SU-DHL-6 (cell line): Measurements from ENCODE around the gene CHRD.

Experiments used
- H2AFZ ChIP-seq: fragments of 200-600 bp; sonication (generic); 2 replicates; pipeline ENCODE4 v1.6.1; 2014; ENCODE audit warnings: low read depth, mild to moderate bottlenecking, moderate library complexity, mixed read lengths, antibody characterized with exemption, low read length; ENCODE audit not compliant: severe bottlenecking
- H3F3A ChIP-seq: fragments of 200-600 bp; shearing (Covaris generic); 2 replicates; pipeline ENCODE4 v1.6.0; 2016; ENCODE audit warnings: antibody characterized with exemption, mild to moderate bottlenecking; ENCODE audit not compliant: insufficient read depth
- H3K27ac ChIP-seq: fragments of 200-600 bp; sonication (generic); 2 replicates; pipeline ENCODE4 v1.5.1; 2016; ENCODE audit warnings: low read depth, mild to moderate bottlenecking, low read length, moderate library complexity, mixed read lengths
- H3K27me3 ChIP-seq: fragments of 200-600 bp; sonication (generic), shearing (Covaris generic); 2 replicates; pipeline ENCODE4 v1.6.0; 2014; ENCODE audit warnings: mild to moderate bottlenecking, low read length
- H3K36me3 ChIP-seq: fragments of 200-600 bp; sonication (generic); 2 replicates; pipeline ENCODE4 v1.6.1; 2014; ENCODE audit warnings: mild to moderate bottlenecking, low read length, mixed read lengths
- H3K4me2 ChIP-seq: fragments of 300-600, 200-600 bp; shearing (Covaris generic), sonication (generic); 2 replicates; pipeline ENCODE4 v1.6.0; 2014; ENCODE audit warnings: low read length, low read depth, mild to moderate bottlenecking; ENCODE audit not compliant: poor library complexity, severe bottlenecking
- H3K4me3 ChIP-seq: fragments of 200-600 bp; sonication (generic); 2 replicates; pipeline ENCODE4 v1.5.1; 2014; ENCODE audit warnings: antibody characterized with exemption, low read length, mild to moderate bottlenecking, mixed read lengths; ENCODE audit not compliant: insufficient read depth, poor library complexity, severe bottlenecking
- H3K79me2 ChIP-seq: fragments of 200-600 bp; sonication (generic); 2 replicates; pipeline ENCODE4 v1.6.1; 2014; ENCODE audit warnings: mild to moderate bottlenecking, low read length, moderate library complexity; ENCODE audit not compliant: insufficient read depth
- H3K9ac ChIP-seq: fragments of 200-600 bp; sonication (generic); 2 replicates; pipeline ENCODE4 v1.7.0; 2014; ENCODE audit warnings: mild to moderate bottlenecking, low read length
- H3K9me2 ChIP-seq: fragments of 200-600 bp; sonication (generic); replicated peaks from 2 replicates; pipeline ENCODE4 v1.6.1; 2014; ENCODE audit warnings: low read length; ENCODE audit not compliant: insufficient read depth
- H3K9me3 ChIP-seq: fragments of 200-600 bp; sonication (generic); 2 replicates; pipeline ENCODE4 v1.6.1; 2014; ENCODE audit warnings: low read length, mixed read lengths; ENCODE audit not compliant: insufficient read depth
- H4K20me1 ChIP-seq: fragments of 200-600 bp; sonication (generic); 2 replicates; pipeline ENCODE4 v1.6.1; 2014; ENCODE audit warnings: low read depth, mild to moderate bottlenecking, antibody characterized with exemption, low read length, moderate library complexity, mixed read lengths
- CTCF ChIP-seq: fragments of 200-600 bp; sonication (generic); IDR thresholded peaks from one replicate; pipeline ENCODE4 v1.5.1; 2017; ENCODE audit warnings: antibody characterized with exemption, mild to moderate bottlenecking, low read length, moderate library complexity; ENCODE audit not compliant: insufficient read depth, poor library complexity, severe bottlenecking
- EZH2phosphoT487 ChIP-seq: fragments of 200-600 bp; sonication (generic), shearing (Covaris generic); conservative IDR thresholded peaks from 2 replicates; pipeline ENCODE4 v1.6.1; 2018; ENCODE audit warnings: mild to moderate bottlenecking, antibody characterized with exemption, low read length, moderate library complexity, mixed read lengths

Gene CHRD

GRCh38 chr3:184382326-184383032, 2.6 kb downstream of the CHRD start:
- no peaks in the 10 kb centered on the region for H3K27me3 ChIP-seq

GRCh38 chr3:184383033-184383740, 3.3 kb downstream of the CHRD start:
- Histone ChIP-seq H3K9me2 (no peaks in the 10 kb centered on the region), H3K9ac (no peak overlapping the region), H3K9me3 (no peaks in the 10 kb centered on the region), H3K79me2 (no peaks in the 10 kb centered on the region), H3K27ac (no peak overlapping the region), H3K27me3 (no peaks in the 10 kb centered on the region), H4K20me1 (no peaks in the 10 kb centered on the region), H3K36me3 (no peaks in the 10 kb centered on the region), H2AFZ (no peak overlapping the region), H3K4me3 (no peak overlapping the region), H3F3A (no peaks in the 10 kb centered on the region), H3K4me2 (no peak overlapping the region)
- TF ChIP-seq CTCF (no peak), EZH2phosphoT487 (no peak)

More at GRCh38 chr3:184382326-184383032, 2.6 kb downstream of the CHRD start:
- Histone ChIP-seq H3K79me2 (no peaks in the 10 kb centered on the region), H3K4me2 (no peak overlapping the region), H3K9me3 (no peaks in the 10 kb centered on the region), H3K9me2 (no peaks in the 10 kb centered on the region), H4K20me1 (no peaks in the 10 kb centered on the region), H3K36me3 (no peaks in the 10 kb centered on the region), H3K4me3 (no peak overlapping the region), H3F3A (no peaks in the 10 kb centered on the region), H3K27ac (no peak overlapping the region), H2AFZ (no peak overlapping the region), H3K9ac (no peak overlapping the region)
- no peak for TF ChIP-seq CTCF
- no peak for TF ChIP-seq EZH2phosphoT487

- no peaks in the 10 kb centered on the region for H3K9me2 ChIP-seq
- H3K4me2 ChIP-seq = no peak overlapping the region
- no peak overlapping the region for H3K9ac ChIP-seq
- H2AFZ ChIP-seq = no peak overlapping the region
- TF ChIP-seq EZH2phosphoT487 (no peak), CTCF (no peak)
- H3K36me3 ChIP-seq = no peaks in the 10 kb centered on the region
- no peaks in the 10 kb centered on the region for H3K9me3 ChIP-seq
- H3F3A ChIP-seq = no peaks in the 10 kb centered on the region
- no peaks in the 10 kb centered on the region for H3K27me3 ChIP-seq
- H3K27ac ChIP-seq = no peak overlapping the region
- H3K79me2 ChIP-seq = no peaks in the 10 kb centered on the region
- no peak overlapping the region for H3K4me3 ChIP-seq
- H4K20me1 ChIP-seq = no peaks in the 10 kb centered on the region
Observed at GRCh38 chr3:184384342-184384741, 4.5 kb downstream of the CHRD start.
